Lower leg skin (tissue), 3 donors: Measurements from ENCODE around the gene MELTF.

Experiments
- CTCF ChIP-seq, 3 donors: fragments of 450-650 bp; IDR thresholded peaks; one replicate each; pipeline ENCODE4 v1.5.1; 2016; ENCODE audit warnings: antibody characterized with exemption in 3 of 3, mild to moderate bottlenecking in 3 of 3, moderate library complexity in 2 of 3
- POLR2A ChIP-seq, 2 donors: fragments of 450-650 bp; IDR thresholded peaks; one replicate each; pipeline ENCODE4 v1.6.1; 2016 to 2017; ENCODE audit warnings: antibody characterized with exemption in 2 of 2, mild to moderate bottlenecking in 1 of 2, moderate library complexity in 1 of 2

- no peak for TF ChIP-seq CTCF (IDR thresholded peaks at IDR 0.05)
- no peak for TF ChIP-seq POLR2A (IDR thresholded peaks at IDR 0.05)
These were observed 39.0 kb downstream of the MELTF start for GRCh38 chr3:196990601-196991007.
